Hypothalamus (tissue), 51 donors: ENCODE results near the gene ATP8A2.
"Not testable (repeated sequence)": the region's sequence is repeated elsewhere in the genome, so short reads cannot be mapped to it uniquely, and the experiment has no call there.

Source experiments
- DNase-seq, 51 donors: peaks; one replicate each; lab custom pipeline; 2025; lab: John Stamatoyannopoulos, UW

Gene ATP8A2

DNA sequence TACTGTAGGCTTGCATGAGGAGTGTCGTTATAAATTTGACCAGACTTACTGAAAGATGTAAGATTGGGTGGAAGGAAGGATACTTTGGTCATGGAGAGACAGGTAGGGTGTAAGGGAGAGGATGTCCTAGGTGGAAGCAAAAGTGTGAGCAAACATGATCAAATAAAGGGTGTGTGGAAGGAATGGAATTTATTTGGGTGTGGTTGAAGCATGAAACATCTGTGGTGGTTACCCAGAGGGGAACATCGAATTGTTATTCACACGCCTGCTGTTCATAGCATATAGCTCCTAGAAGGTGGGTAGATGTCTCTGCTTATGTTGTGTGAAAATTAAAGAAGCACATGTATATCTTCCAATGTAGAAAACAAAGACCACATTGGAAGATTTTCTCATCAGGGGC, 157.7 kb downstream of the ATP8A2 start:
- DNase-seq: no peak

DNA sequence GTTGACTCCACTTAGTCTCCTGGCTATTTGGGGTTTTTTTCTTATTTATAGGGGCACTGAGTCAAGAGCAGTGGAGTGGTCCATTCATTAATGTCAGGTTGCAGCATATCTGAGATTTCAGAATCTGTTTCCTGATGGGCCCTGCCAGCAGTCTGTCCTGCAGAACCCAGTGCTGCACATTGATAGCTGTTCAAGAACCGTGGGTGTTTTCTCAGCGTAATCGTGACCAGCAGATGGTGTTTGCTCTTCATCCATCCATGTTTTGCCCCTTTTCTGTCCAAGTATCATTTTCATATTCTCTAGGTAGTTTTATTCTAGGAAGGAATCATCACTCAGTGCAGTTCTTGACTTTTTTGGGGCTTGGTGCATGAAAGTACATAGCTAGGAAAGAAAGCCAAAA, 166.5 kb downstream of the ATP8A2 start:
- no peak for DNase-seq

DNA sequence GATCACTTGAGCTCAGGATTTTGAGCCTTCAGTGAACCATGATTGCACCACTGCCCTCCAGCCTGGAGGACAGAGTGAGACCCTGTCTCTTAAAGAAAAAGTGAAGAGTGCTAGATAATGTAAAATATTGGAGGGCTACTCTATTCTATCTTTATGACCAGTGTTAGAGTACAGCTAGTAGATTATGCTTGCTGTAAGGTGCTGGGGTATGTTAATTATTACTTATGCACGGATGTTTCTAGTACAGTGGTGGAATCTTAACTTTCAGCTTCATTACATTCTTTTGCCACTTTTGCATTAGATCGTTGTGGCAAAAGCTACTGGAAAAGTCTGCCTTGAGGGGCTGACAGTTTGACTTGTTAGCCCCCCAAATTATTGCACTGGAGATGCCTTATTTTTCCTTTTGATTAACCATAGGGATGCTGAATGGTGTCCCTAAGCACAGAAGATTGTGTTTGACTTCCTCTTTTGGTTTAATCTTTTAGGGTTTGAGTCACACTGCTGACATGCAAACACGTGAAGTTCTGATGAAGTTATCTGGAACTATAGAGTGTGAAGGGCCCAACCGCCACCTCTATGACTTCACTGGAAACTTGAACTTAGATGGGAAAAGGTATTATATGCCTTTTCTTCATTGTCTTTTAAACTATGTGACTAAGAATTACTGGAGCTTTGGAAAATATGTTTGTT, 169.8 kb downstream of the ATP8A2 start:
- no peak for DNase-seq

DNA sequence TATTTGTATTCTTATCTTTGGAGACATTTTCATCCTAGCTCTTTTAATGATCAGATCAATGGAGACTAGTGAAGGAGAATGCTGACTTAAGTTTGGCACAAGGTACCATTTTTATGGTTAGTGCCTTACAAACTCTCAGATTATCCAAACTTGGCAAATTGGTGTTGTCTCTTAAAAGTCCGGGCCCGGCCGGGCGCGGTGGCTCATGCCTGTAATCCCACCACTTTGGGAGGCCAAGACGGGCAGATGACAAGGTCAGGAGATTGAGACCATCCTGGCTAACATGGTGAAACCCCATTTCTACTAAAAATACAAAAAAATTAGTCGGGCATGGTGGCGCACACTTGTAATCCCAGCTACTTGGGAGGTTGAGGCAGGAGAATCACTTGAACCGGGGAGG, 177.2 kb downstream of the ATP8A2 start:
- not testable (repeated sequence) for DNase-seq

DNA sequence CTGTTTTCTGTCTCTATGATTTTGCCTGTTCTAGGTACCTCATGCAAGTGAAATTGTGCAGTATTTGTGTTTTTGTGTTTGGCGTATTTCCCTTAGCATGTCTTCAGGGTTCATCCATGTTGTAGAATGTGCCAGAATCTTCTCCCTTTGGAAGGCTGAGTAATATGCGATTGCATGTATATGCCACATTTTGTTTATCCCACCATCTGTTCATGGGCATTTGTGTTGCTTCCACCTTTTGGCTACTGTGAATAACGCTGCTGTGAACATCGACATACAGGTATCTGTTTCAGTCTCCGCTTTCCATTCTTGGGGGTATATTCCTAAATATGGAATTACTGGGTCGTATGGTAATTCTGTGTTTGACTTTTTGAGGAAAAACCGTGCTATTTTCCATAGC, 190.0 kb downstream of the ATP8A2 start:
- no peak for DNase-seq

DNA sequence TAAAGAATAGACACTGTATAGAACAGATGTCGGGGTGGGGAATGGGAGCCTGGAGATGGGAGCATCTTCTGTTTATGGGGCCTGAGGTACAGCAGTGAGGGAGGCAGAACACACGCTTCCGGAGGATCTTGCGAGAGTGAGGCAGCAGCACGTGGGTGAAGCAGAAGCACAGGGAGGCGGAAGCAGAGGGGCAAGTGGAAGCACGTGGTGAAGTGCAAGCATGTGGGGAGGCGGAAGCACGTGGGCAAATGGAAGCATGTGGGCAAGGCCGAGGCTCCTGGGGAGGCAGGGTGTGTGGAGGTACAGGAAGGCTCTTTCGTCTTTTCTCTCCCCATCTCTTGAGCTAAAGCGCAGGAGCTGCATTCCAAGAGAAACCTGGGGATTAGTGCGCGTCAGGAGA, 198.4 kb downstream of the ATP8A2 start:
- DNase-seq: no peak

DNA sequence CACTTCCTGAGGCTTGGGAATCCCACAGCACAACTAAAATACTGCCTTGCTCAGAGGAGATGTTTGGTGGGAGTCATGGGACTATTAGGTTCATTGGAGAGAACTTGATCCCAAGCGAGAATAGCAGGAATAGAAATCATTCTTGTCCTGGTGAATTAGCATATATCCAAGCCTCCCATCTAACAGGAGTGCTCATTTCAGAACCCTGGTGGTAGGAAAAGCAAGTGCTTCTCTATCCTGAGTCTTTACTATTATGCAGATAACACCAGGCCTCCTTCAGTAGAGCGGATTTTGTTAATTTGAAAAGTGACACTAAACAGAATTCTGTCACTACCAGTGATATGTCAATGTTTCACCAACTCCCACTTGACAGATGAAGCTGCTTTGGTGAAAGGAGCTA, 199.5 kb downstream of the ATP8A2 start:
- no peak for DNase-seq

DNA sequence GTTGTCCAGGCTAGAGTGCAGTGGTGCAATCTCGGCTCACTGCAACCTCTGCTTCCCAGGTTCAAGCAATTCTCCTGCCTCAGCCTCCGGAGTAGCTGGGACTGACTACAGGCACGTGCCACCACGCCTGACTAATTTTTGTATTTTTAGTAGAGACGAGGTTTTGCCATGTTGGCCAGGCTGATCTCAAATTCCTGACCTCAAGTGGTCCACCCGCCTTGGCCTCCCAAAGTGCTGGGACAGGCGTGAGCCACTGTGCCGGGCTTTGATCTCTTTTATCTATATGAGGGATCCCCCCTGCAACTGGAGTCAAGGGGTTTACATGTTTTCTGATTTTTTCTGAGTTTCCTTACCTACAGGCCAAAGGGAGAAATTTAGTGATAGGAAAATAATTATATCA, 200.4 kb downstream of the ATP8A2 start:
- not testable (repeated sequence) for DNase-seq

DNA sequence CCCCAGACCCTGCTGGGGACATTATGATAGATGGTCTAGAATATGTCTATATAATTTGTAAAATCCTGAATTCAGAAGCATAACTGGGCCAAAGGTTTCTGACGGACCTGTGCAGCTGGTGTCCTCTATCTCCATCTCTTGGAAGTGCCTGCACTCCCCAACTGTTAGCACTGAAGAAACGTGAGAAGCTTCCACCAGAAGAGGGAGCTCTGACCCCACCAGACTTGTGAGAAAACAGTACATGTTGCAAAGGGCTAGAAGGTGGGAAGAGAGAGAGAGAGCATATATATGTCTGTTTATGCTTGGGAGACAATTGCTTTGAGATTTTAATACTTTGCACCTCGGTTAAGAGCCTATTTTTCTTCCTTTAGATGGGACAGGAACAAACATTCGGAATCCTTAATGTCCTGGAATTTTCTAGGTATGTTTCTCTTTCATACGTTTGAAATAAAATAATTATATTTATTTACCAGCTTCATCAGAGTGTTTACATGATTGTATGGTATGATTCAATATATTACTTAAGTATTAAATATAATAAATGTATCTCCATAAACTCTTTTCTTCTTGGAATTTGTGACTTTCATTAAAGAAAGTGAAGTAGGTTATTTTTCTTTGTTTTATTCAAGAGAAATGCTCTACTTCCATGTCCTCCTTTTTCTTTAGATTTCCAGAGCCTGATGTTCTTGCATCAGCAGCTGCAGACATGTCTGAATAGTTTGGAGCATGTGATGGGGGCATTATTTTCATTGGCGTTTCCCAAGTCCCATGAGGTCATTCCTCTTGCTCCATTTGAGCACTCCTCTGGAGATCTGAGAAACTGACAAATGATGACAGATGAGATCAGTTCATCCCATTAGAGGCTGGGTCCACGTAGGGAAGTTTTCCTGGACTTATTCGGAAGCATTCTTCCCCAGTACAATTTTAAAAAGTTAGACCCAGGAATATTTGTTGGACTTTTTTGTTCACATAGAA, 202.9 kb downstream of the ATP8A2 start:
- peak in 47 of 51 donors; percentile 1 to 91 (median 62) for DNase-seq

DNA sequence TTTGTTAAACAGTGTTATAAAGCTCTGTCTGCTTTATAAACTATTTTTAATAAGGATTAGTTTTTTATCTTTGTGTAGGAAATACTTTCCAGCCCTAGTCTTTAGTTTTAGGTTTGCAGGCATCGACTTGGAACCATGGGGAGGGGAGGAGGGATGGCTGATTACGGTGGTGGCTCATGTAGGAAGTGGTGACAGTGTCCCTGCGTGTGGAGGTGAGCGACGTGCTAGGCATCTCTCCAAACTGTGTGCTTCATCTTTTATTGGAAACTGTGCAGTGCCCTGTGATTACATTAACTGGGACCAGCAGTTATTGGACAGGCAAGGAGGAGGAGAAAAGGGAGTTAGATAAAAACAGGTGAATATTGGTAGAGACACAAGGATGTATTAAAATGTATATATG, 203.8 kb downstream of the ATP8A2 start:
- no peak for DNase-seq

DNA sequence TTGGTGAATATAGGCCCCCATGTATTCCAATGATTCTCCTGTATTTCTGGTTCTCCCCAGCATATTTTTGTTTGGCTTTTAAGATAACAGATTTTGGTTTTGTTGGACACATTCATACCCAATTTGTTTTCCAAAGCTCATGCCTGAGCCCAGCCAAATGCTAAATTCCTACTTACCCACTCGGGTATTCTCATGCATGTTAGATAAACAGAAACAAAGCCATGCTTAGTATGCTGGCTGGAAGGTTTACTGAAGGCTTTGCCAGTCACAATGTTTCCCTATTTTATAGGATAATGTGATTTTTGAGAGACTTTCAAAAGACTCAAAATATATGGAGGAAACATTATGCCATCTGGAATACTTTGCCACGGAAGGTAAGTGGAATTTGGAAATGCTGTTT, 206.8 kb downstream of the ATP8A2 start:
- no peak for DNase-seq

DNA sequence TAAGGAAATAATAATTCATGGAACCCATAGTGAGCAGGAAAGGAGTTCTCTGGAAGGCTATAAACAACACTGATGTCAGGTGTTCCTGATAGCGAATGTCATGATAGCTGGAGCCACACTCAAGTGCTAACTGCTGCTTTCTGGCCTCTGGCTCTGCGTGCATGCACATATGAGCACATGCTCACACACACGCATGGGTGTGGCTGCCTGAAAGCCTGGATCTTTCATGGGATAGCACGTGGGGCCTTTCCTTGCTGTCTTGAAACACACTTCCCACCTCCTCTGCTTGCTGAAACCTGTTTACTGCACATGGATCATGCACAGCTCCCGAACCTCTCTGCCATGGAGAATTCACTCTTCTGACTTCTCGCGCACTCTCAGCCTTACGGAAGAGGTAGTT, 207.4 kb downstream of the ATP8A2 start:
- DNase-seq: no peak

DNA sequence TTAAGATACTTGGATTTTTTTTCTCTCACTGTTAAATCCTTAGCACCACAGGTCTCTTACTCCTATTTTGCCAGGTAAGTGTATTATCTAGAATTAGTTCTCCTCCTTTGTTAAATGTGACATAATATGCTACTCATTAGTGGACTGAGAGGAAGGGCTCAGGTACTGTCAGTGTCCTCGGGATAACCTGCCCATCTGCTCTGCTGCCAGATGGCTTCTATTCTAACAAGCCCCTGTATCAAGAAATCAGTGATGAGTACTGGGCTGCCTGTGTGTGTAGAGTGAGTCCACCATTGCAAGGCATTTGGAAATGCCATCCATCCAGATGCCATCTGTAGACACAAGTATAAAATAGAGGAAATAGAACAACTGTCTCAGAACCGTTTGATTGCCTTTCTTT, 209.6 kb downstream of the ATP8A2 start:
- DNase-seq: no peak

DNA sequence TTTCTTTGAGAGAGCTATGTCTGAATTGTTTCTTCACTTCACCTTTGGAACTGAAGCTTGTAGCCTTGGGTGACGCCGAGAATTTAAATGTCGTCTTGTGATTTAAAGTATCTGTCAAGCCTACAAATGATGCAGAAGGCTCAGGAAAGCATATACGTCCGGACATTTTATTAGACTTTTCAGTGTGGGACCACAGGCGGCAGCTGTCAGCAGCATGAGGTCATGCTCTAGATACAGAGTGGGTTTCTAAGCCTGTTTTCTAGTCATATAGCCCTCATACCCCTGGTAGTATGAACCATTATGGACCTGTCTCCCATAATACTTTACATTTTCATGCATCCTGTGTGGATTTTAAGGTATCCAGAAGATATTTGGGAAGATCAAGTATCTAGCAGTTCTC, 212.3 kb downstream of the ATP8A2 start:
- no peak for DNase-seq

DNA sequence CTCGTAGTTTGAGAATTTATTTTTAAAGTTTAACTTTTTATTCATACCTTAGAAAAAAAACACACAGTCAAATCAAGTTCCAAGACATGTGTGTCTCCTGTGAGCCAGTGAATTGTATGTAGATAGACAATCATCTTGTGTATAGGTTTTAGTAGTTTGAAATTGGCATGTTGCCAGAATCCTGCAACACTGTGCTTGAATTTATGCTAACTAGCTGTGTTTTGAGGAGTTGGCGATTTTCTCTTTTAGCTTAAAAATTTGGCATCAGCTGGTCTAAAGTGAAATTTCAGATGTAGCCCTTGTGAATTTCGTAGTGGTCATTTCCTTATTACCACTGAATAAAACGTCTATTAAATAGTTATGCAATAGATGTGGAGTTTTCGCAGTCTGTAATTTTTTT, 213.2 kb downstream of the ATP8A2 start:
- no peak for DNase-seq

DNA sequence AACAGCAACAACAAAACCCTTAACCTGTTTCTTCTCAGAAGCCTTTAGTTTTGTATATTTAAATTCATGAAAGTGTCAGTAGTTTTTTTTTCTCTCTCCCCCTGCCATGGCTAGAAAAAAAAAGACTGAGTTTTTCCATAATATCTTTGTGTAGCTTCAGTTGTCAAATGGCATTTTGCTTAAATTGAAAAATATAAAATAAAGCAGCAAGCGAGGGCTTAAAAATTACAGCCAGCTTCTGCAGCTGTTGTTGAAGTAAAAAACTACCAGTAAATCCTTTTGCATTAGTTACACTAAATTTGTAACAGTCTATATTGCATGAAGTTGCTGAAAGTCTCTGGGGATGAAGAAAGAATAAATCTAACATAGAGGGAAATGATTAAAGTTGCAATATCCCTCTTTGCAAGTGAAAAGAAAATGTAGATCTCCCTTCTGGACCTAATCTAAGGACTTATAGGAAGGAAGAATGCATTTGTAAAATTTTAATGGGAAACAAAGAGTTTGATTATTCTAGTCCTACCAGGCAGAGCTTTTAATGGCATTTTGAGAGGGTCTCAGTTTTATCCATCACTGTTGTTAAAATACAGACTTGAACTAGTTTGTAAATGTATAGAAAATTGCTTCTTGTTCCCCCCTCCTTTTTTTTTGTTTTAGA, 215.7 kb downstream of the ATP8A2 start:
- DNase-seq: no peak

DNA sequence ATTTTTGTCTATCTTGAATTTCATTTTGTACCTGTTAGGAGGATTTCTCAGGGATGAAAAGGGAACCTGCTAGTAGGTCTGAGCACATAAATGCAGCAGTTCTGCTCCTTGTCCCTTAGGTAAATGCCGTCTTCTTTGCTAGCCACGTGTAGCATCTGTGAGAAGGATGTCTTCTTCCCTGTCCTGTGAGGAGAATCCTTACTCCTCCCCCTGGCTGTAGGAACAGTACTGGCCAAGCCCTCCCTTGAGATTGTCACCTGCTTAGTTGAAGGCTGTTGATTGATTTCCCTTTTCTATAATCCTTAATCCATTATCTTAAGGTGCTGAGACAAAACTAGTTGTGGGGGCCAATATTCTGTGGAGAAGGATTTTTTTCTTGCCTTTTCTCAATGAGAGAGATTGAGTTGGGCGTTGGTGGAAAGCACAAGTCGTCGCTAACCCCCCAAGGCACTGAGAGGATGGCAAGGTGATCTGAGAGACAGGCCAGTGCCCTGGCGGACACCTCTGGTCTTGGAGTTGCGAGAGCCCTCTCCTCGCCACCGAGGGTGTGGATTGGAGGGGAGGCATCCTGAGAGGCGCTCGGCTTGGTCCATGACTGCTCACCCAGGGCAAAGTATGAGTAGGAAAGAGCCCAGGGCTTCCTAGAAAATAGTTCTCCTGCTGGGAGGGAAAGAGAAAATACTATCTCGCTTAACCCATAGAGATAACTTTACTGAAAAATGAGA, 216.7 kb downstream of the ATP8A2 start:
- no peak for DNase-seq

DNA sequence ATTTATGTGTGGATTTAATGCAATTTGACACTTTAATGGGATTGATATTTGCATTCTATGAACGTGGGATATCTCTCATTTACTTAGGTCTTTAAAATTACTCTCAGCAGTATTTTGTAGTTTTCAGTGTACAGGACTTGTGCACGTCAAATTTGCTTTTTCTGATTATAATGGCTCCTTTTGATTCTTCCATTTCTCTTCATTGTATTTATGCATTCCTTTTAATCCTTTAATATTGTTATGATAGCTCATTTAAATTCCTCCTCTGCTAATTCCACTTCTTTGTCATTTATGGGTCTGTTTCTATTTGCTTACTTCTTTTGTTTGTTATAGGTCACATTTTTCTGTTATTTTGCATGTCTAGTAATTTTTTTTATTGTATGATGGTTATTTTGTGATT, 226.6 kb downstream of the ATP8A2 start:
- no peak for DNase-seq

DNA sequence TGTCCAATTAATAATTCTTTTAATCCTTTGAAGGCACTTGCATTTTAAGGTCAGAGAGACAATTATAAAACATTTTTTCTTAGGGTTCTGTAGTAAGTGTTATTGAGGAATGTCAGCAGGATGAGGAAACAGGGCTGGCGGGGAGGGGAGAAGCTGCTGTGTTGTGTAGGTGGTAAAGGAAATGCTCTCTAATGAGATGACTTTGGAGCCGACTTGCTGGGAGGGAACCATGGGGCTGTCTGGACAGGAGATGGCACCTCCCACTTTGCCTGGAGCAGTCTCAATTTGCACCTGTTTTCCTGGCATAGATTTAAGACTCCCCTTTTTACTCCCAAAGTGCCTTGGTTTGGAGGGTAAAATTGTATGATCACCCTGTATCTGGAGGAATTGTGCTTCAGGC, 230.4 kb downstream of the ATP8A2 start:
- DNase-seq: no peak

DNA sequence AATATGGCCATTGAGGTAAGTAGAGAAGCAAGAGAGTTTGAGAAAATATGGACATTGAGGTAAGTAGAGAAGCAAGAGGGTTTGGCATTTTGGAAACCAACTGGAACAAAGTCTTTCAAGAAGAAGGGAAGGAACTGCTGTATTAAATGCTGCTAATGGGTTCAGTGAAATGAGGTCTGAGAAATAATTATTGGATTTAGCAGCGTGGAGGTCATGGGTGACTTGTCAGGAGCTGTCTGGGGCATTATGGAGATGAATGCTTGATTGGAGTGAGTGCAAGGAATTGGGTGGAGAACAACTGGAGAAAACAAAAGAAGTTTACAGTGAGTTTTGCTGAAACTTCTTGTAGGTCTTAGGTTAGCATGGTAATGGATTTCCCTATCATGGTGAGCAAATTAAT, 232.3 kb downstream of the ATP8A2 start:
- no peak for DNase-seq

DNA sequence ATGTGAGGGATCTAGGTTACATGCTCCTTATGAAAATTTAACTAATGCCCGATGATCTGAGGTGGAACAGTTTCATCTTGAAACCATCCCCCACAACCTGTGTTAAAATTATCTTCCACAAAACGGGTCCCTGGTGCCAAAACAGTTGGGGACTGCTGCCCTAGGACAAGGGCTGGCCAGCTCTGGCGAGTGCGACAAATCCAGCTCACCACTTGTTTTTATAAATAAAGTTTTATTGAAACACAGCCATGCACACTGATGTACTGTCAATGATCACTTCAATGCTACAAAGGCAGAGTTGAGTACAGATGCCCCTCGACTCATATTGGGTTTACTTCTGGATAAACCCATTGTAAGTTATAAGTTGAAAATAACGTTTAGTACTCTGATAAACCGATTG, 235.3 kb downstream of the ATP8A2 start:
- no peak for DNase-seq
